G401 (cell line): ENCODE results near the gene RANGRF. TPM values are rescaled to one million over a fixed set of nuclear protein-coding genes. Genes with fewer than 3 reads are reported as not detected.

ENCODE experiments used
- DNase-seq: peaks from one replicate; pipeline ENCODE4 v3.0.0-alpha.2; 2015; ENCODE audit warnings: low spot score
- in situ Hi-C: cut with HindIII; loops from 2 replicates; pipeline ENCODE4 v1.10.0; 2016; ENCODE audit warnings: low sequenced_read_pairs, mixed read lengths
- total RNA-seq: library from RNA; depleted of rRNA; stranded (reverse); fragments of >200 nt; shearing (Covaris generic); gene quantifications from 2 replicates; pipeline ENCODE4 v1.2.3, GENCODE V29; 2014

RANGRF gene
- total RNA-seq, 1 experiment from 2014 or later: 65.3 TPM

- no peak for DNase-seq
- in situ Hi-C loops: no loop called here
These were observed 22.8 kb downstream of the RANGRF start for GRCh38 chr17:8311131-8311790.

GRCh38 chr17:8312251-8312650 lies 23.8 kb downstream of the RANGRF start:
- in situ Hi-C loops: no loop called here
- no peak for DNase-seq

GRCh38 chr17:8312726-8313600 lies 24.5 kb downstream of the RANGRF start:
- in situ Hi-C loops: no loop called here
- no peak for DNase-seq

GRCh38 chr17:8314797-8315763 lies 26.6 kb downstream of the RANGRF start:
- in situ Hi-C loops: no loop called here
- DNase-seq: no peak

GRCh38 chr17:8315764-8316217 lies 27.3 kb downstream of the RANGRF start:
- DNase-seq: peak; percentile 31
- in situ Hi-C loops: no loop called here

- no peak for DNase-seq
- in situ Hi-C loops: no loop called here
These were observed 29.8 kb downstream of the RANGRF start for GRCh38 chr17:8318010-8318935.

GRCh38 chr17:8320262-8320661 lies 31.8 kb downstream of the RANGRF start:
- in situ Hi-C loops: no loop called here
- no peak for DNase-seq

- in situ Hi-C loops: no loop called here
These were observed 32.5 kb downstream of the RANGRF start for GRCh38 chr17:8320990-8321389.

GRCh38 chr17:8322061-8322460 lies 33.6 kb downstream of the RANGRF start:
- in situ Hi-C loops: no loop called here
- no peak for DNase-seq

More at GRCh38 chr17:8320990-8321389, 32.5 kb downstream of the RANGRF start:
- peak; percentile 16 for DNase-seq

- no peak for DNase-seq
- in situ Hi-C loops: no loop called here
These were observed 35.7 kb downstream of the RANGRF start for GRCh38 chr17:8324132-8324531.

- in situ Hi-C loops: no loop called here
- DNase-seq: no peak
These were observed 36.5 kb downstream of the RANGRF start for GRCh38 chr17:8324923-8325322.

GRCh38 chr17:8326511-8327302 lies 38.2 kb downstream of the RANGRF start:
- in situ Hi-C loops: no loop called here
- DNase-seq: no peak

GRCh38 chr17:8327303-8327649 lies 38.8 kb downstream of the RANGRF start:
- DNase-seq: no peak

GRCh38 chr17:8332128-8332527 lies 43.7 kb downstream of the RANGRF start:
- no peak for DNase-seq
- in situ Hi-C loops: no loop called here

More at GRCh38 chr17:8327303-8327649, 38.8 kb downstream of the RANGRF start:
- in situ Hi-C loops: no loop called here

GRCh38 chr17:8332688-8333087 lies 44.2 kb downstream of the RANGRF start:
- in situ Hi-C loops: no loop called here
- no peak for DNase-seq

- in situ Hi-C loops: no loop called here
- DNase-seq: no peak
These were observed 44.8 kb downstream of the RANGRF start for GRCh38 chr17:8333281-8333680.
